22Rv1 (cell line): ENCODE results near the gene ZNF444.

ENCODE experiments used
- H3K27ac ChIP-seq: fragments of 450-650 bp; 2 replicates; pipeline ENCODE4 v1.5.1; 2017
- ZFX ChIP-seq: fragments of 450-650 bp; IDR thresholded peaks from 2 replicates; pipeline ENCODE4 v1.6.1; 2017; ENCODE audit warnings: antibody characterized with exemption, borderline replicate concordance
- TF ChIP-seq, protein P1 (sequence below): fragments of 450-650 bp; IDR thresholded peaks from 2 replicates; pipeline ENCODE4 v1.5.1; 2017; ENCODE audit warnings: mild to moderate bottlenecking

The ZNF444 gene

DNA sequence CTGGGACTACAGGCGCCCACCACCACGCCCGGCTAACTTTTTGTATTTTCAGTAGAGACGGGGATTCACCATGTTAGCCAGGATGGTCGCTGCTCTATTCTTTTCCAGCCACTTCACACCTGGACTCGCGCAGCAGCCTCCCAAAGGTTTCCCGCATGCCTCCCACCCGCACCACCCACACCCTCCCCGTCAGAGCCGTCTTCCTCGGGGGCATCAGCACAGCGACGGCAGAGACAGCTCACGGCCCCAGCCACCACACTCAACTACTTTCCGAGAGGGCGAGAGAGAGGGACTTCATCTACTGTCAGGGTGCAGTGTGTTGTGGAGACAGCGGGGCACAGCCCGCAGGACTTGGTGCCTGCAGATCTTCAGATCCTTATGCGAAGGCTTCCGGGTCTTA lies 25.6 kb upstream of the ZNF444 start:
- no peak overlapping the region for H3K27ac ChIP-seq
- TF ChIP-seq, protein P1, sequence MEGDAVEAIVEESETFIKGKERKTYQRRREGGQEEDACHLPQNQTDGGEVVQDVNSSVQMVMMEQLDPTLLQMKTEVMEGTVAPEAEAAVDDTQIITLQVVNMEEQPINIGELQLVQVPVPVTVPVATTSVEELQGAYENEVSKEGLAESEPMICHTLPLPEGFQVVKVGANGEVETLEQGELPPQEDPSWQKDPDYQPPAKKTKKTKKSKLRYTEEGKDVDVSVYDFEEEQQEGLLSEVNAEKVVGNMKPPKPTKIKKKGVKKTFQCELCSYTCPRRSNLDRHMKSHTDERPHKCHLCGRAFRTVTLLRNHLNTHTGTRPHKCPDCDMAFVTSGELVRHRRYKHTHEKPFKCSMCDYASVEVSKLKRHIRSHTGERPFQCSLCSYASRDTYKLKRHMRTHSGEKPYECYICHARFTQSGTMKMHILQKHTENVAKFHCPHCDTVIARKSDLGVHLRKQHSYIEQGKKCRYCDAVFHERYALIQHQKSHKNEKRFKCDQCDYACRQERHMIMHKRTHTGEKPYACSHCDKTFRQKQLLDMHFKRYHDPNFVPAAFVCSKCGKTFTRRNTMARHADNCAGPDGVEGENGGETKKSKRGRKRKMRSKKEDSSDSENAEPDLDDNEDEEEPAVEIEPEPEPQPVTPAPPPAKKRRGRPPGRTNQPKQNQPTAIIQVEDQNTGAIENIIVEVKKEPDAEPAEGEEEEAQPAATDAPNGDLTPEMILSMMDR = no peak
- TF ChIP-seq ZFX = no peak

DNA sequence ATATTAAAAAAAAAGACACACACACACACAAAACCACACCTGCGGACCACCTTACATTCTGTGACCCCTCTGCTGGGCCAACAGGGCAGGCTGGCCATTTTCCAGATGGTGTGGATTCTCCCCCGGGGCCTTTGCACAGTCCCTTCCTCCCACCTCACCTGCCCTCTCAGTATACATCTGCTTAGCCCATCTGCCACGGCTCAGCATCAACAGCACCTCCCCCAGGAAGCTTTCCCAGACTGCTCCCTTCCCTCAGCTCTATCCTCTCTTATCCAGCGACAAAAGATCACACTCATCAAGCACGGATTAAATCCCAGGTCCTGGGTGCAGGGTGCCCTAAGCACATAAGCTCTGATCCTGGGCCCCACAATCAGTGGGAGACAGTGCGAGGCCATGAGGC lies 24.5 kb upstream of the ZNF444 start:
- TF ChIP-seq, protein P1 = no peak
- TF ChIP-seq ZFX = no peak

DNA sequence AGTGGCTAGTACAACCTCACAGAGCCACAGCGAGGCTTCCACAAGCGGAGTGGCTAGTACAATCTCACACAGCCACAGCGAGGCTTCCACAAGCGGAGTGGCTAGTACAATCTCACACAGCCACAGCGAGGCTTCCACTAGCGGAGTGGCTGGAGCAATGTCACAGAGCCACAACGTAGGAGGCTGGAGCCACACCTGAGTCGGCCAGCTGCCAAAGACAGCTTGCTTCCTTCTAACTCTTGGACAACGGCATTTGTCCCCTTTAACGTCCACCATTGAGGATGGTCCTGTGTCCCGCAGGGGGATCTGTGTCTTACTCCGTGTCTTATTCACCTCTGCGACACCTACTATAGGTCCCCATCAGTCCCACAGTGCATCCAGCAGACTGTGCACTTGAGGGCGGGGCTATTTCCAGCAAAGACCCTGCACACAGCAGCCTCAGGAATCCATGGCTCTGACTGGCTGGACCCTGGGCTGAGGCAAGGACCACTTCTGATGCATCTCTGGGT lies 23.7 kb upstream of the ZNF444 start:
- TF ChIP-seq, protein P1 = no peak
- no peak for TF ChIP-seq ZFX
- no peak overlapping the region for H3K27ac ChIP-seq

More for the DNA sequence above, 24.5 kb upstream of the ZNF444 start:
- H3K27ac ChIP-seq = no peak overlapping the region

DNA sequence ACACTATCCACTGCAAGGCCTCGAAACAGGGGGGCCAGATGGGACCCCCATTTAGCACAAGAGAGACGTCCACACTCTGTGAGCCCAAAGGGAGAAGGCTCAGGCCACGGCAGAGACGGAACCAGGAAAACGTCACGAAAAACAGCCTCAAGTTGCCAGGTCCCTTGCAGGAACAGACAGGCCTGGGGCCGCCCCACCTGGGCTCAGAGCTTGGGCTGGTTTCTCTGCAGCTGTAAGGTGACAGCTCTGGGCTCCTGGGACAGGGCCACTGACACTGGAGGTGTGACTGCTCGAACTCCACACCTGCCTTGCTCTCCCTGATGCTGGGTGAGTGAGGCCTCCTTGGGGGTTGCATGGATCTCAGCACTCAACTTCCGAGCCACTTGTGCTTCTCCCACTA lies 23.2 kb upstream of the ZNF444 start:
- H3K27ac ChIP-seq = no peak overlapping the region
- TF ChIP-seq ZFX = no peak
- TF ChIP-seq, protein P1 = no peak

DNA sequence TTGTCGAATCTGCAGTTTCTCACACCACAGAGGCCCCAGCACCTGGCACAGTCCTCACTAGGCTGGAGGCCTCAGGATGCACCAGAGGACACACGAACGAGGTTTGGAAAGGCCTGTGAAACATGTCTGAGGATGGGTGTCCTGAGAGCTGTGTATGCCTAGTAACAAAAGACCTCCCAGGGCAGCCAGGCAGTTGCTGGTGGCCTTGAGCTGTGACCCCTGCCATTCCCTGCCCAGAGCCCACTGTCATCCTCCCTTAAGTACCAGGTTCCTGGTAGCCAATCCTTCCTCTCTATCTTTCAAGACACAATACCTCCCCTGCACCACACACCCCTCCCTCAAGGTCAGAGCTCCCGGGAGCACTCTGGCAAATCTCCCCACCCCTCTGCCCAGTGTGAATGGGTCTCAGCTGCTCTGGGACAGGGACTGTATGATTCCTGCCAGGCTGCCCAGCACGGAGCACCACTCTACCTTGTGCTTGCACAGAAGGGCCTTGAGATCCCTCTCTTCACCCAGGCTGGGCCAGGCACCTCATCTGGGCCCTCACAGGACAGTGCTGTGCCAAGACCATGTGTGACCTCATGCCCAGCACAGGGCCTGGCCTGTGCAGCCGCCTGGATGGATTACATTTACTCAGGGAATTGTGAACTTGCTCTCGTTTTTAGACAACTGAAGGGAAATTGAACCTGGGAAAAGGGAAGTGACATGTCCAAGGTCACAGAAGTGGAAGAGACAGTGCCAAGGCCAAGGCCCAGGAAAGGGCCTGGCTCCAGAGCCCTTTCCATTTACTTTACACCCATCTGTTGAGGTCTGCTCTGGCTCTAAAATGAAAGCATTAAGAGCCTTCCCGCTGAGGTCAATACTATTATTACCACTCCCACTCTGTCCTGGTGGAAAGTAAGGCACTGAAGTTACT lies 22.2 kb upstream of the ZNF444 start:
- H3K27ac ChIP-seq = peak overlapping the region; percentile 93
- TF ChIP-seq, protein P1 = no peak
- TF ChIP-seq ZFX = no peak

DNA sequence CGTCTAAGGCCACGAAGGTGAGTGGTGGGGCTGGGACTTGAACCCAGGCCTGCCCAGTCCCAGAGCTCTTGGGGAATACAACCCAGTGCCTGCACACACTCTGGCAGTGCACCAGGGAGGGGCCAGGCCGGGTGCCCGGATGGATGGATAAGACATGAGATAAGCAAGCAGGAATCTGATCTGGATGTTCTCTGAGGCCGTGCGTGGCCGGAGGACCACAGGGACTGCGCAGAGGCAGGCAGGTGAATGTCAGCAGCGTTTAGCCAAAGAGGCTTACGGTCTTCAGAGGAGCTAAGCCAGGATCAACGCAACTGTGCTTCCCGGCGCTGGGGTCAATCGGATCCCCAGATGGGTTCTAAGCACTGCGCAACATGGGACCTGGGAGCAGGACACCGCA lies 21.5 kb upstream of the ZNF444 start:
- TF ChIP-seq, protein P1 = no peak
- no peak for TF ChIP-seq ZFX

DNA sequence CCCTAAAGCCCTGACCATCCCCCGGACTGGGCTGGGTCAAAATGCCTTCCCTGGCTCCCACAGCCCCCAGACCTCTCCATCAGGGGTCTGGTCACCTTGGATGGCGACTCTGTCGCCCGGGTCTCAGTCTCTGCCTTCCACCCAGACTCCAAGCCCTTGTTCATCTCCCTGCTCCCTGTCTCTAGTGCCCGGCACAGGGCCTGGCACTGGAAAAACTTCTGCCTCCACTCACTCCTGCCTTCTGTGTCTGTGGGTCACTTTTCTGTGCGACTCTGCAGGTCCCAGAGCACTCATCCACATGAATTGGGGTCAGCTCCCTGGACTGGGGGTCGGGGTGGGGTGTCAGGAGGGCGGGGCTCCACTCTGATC lies 21.1 kb upstream of the ZNF444 start:
- peak overlapping the region; percentile 93 for H3K27ac ChIP-seq
- TF ChIP-seq ZFX = no peak
- TF ChIP-seq, protein P1 = no peak

More for the DNA sequence above, 21.5 kb upstream of the ZNF444 start:
- H3K27ac ChIP-seq = peak overlapping the region; percentile 93
